VCaP (cell line): ENCODE data around the gene GPC3.

Experiments
- H3K27ac ChIP-seq: fragments of 450-650 bp; 2 replicates; pipeline ENCODE4 v1.5.1; 2017
- CTCF ChIP-seq: fragments of 450-650 bp; conservative IDR thresholded peaks from 2 replicates; pipeline ENCODE4 v1.5.1; 2017; ENCODE audit warnings: mild to moderate bottlenecking, moderate library complexity

Gene GPC3

GRCh38 chrX:133583825-133584224 lies 401.6 kb downstream of the GPC3 start:
- H3K27ac ChIP-seq, result no peak overlapping the region
- TF ChIP-seq CTCF, result no peak

DNA sequence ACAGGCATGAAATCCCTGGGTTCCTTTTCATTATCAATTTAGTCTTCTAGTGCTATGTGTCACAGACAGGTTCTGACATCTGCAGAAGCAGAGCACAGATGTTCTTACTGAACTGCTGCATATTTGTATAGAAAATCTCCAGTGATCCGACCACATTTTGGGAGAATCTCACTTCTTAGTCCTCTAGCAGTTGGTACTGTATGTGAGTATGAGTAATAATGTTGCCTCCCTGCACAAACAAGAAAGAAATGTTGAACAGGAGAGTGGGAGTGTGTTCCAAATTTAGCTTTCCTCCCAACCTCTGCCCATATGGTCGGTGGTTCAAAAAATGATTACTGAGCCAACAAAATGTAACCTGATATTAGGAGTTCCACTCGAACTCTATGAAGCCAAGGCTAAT lies 404.8 kb downstream of the GPC3 start:
- TF ChIP-seq CTCF, result no peak
- no peak overlapping the region for H3K27ac ChIP-seq

- no peak for TF ChIP-seq CTCF
- H3K27ac ChIP-seq, result no peak overlapping the region
Observed at GRCh38 chrX:133579631-133580030, 405.8 kb downstream of the GPC3 start.

DNA sequence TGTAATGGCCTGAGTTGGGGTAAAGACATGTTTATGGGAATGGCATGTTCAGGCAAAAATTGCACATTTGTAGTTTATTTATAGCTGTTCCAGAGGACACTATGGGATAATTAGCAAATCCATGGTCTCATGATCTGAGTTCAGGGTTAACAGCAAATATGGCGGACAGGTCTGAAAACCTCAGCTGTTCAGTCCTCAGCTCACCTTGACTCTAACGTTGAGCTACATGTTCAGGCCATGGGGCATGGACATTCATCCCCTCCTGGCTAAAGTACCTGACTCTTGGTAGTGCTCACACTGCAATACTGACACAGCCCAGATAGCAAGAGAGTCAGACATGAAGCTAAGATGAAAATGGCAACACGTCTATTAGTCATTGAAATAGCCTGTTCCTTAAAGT lies 408.5 kb downstream of the GPC3 start:
- H3K27ac ChIP-seq, result no peak overlapping the region
- no peak for TF ChIP-seq CTCF

GRCh38 chrX:133575501-133576136 lies 409.8 kb downstream of the GPC3 start:
- TF ChIP-seq CTCF, result no peak
- no peak overlapping the region for H3K27ac ChIP-seq

GRCh38 chrX:133574716-133575115 lies 410.7 kb downstream of the GPC3 start:
- no peak for TF ChIP-seq CTCF
- H3K27ac ChIP-seq, result no peak overlapping the region

DNA sequence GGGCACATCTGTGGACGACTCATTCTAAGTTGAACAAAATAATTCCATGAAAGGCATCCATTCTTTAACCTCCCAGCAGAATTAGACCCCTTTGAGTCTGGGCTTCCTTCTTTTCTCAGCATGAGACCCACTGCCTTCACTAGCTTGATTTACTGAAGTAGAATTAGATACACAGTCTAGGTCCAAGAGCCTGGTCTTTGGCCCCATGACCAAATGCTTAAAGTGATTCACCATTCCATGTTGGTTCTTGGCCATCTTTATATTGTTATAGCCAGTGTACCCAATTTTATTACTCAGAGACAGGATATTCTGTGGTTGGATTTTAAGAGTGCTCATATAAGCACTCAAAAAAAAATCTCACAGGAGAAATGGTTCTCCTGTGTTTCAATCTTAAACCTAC lies 414.8 kb downstream of the GPC3 start:
- TF ChIP-seq CTCF, result no peak
- no peak overlapping the region for H3K27ac ChIP-seq

DNA sequence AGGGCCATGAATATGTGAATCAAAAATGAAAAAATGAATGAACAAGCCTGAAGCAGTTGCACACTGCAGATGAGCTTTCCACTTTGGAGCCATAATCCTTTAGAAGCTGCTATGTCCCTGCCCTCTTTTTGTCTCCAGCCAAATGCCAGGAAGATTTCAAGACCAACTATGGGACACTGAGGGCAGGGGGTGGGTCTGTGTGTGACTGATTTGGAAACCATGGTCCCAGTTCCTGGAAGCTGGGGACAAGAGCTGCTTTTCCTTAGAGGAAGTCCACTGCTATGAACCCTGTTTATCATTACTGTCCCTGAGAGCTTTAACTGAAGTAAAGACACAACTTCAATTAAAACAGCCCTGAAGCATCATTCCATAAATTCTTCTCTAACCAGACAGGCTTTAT lies 416.2 kb downstream of the GPC3 start:
- no peak overlapping the region for H3K27ac ChIP-seq
- TF ChIP-seq CTCF, result no peak
